ENCODE results near the gene B4GALT6.

B4GALT6 gene

DNA sequence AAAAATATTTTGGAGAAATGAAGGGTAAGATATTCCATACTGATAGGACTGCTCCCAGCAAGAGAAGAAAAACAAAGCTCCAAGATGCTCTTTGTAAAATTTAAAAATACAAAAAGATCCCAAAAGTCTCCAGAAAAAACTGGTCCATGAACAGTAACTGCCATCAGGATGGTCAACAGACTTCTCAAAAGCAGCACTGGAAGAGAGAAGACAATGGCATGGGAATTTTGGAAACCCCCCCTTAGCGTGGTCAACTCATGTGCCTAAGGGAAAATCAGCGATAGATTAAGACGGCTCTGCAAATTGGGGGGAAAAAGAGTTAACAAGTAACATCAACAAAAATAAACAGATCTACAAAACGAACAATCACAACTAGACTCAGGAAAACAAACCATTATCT is 23.6 kb downstream of the B4GALT6 start:
- H3K4me1 ChIP-seq (ENCODE audit: control insufficient read depth, insufficient read depth, low read length, poor library complexity, severe bottlenecking): no peaks in the 10 kb centered on the region
- H3K27ac ChIP-seq (ENCODE audit: low read depth, low read length, severe bottlenecking): no peak overlapping the region
- H3K4me3 ChIP-seq (ENCODE audit: extremely low read depth, insufficient read depth, low read length, poor library complexity, severe bottlenecking): no peak overlapping the region
- H3K9me3 ChIP-seq (ENCODE audit: control insufficient read depth, low read length): no peaks in the 10 kb centered on the region
- peaks cover 7% of the 10 kb centered on the region for H3K36me3 ChIP-seq (ENCODE audit: control insufficient read depth, insufficient read depth, low read length)
- WGBS, 2 experiments (ENCODE audit: insufficient coverage in 2 of 2): 80% methylated on average over 1 of the region's 4 CpGs; no CpG with 5 or more reads in 1 of the 2 experiments

GRCh38 chr18:31659576-31660177 is 24.7 kb downstream of the B4GALT6 start:
- Histone ChIP-seq H3K4me3 (ENCODE audit: extremely low read depth, insufficient read depth, low read length, poor library complexity, severe bottlenecking) (no peak overlapping the region), H3K36me3 (ENCODE audit: control insufficient read depth, insufficient read depth, low read length) (peaks cover 7% of the 10 kb centered on the region), H3K27ac (ENCODE audit: low read depth, low read length, severe bottlenecking) (no peak overlapping the region), H3K9me3 (ENCODE audit: control insufficient read depth, low read length) (no peaks in the 10 kb centered on the region), H3K4me1 (ENCODE audit: control insufficient read depth, insufficient read depth, low read length, poor library complexity, severe bottlenecking) (no peaks in the 10 kb centered on the region)
- no CpG with 5 or more reads among the region's 1 CpG for WGBS, 2 experiments (ENCODE audit: insufficient coverage in 2 of 2)

DNA sequence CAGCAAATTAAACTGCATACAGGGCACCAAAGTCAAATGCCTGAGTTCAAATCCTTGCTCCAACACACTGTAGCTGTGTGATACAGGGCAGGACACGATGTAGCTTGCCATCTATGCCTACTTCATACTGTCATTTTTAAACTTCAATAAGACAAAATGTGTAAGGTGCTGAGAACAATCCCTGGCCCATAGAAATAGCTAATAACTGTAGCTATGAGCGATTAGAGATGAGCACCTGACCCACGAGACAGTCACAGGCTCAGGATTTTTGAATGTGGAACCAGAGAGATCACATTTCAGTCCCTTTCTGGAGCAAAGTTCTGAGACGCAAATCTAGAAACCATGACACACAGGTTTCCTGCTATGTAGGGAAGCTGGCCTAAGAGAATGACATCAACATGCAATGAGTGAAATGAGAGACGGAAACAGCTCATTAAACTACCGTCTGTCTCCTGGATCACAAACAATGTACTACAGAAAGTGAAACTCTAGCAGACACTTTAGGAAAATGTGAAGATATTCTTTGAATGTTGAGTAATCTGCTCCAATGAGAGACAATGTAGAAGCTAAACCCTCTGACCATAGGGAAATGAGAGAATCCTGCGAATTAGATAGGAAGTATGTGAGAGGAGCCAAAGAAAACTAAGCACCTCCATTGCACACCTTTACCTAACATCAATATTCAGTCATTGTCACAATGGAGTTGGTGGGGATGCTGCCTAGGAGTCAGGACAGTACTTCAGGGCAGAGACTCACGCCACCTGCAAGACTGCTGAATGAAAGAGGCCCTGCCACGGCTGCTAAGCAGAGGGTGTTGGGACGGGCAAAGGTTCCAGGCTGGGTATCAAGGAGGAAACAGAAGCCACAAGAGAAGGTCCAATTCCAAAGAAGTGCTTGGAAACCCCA is 25.5 kb downstream of the B4GALT6 start:
- Histone ChIP-seq H3K9me3 (ENCODE audit: control insufficient read depth, low read length) (no peaks in the 10 kb centered on the region), H3K4me3 (ENCODE audit: extremely low read depth, insufficient read depth, low read length, poor library complexity, severe bottlenecking) (no peak overlapping the region), H3K4me1 (ENCODE audit: control insufficient read depth, insufficient read depth, low read length, poor library complexity, severe bottlenecking) (no peaks in the 10 kb centered on the region), H3K27ac (ENCODE audit: low read depth, low read length, severe bottlenecking) (no peak overlapping the region), H3K36me3 (ENCODE audit: control insufficient read depth, insufficient read depth, low read length) (peaks cover 7% of the 10 kb centered on the region)
- 90 to 94% methylated on average over 6 of the region's 10 CpGs for WGBS, 2 experiments (ENCODE audit: insufficient coverage in 2 of 2)

- no peak overlapping the region for H3K27ac ChIP-seq (ENCODE audit: low read depth, low read length, severe bottlenecking)
- H3K9me3 ChIP-seq (ENCODE audit: control insufficient read depth, low read length): no peaks in the 10 kb centered on the region
- no peaks in the 10 kb centered on the region for H3K4me1 ChIP-seq (ENCODE audit: control insufficient read depth, insufficient read depth, low read length, poor library complexity, severe bottlenecking)
- WGBS, 2 experiments (ENCODE audit: insufficient coverage in 2 of 2): 90 to 94% methylated on average over 4 to 6 of the region's 12 CpGs
- no peak overlapping the region for H3K4me3 ChIP-seq (ENCODE audit: extremely low read depth, insufficient read depth, low read length, poor library complexity, severe bottlenecking)
- H3K36me3 ChIP-seq (ENCODE audit: control insufficient read depth, insufficient read depth, low read length): peaks cover 7% of the 10 kb centered on the region
These were observed 26.3 kb downstream of the B4GALT6 start for GRCh38 chr18:31657823-31658669.

- no CpG with 5 or more reads among the region's 2 CpGs for WGBS, 2 experiments (ENCODE audit: insufficient coverage in 2 of 2)
- Histone ChIP-seq H3K27ac (ENCODE audit: low read depth, low read length, severe bottlenecking) (no peak overlapping the region), H3K4me3 (ENCODE audit: extremely low read depth, insufficient read depth, low read length, poor library complexity, severe bottlenecking) (no peak overlapping the region), H3K9me3 (ENCODE audit: control insufficient read depth, low read length) (no peaks in the 10 kb centered on the region), H3K4me1 (ENCODE audit: control insufficient read depth, insufficient read depth, low read length, poor library complexity, severe bottlenecking) (no peaks in the 10 kb centered on the region), H3K36me3 (ENCODE audit: control insufficient read depth, insufficient read depth, low read length) (peaks cover 7% of the 10 kb centered on the region)
These were observed 27.6 kb downstream of the B4GALT6 start for GRCh38 chr18:31656754-31657153.

DNA sequence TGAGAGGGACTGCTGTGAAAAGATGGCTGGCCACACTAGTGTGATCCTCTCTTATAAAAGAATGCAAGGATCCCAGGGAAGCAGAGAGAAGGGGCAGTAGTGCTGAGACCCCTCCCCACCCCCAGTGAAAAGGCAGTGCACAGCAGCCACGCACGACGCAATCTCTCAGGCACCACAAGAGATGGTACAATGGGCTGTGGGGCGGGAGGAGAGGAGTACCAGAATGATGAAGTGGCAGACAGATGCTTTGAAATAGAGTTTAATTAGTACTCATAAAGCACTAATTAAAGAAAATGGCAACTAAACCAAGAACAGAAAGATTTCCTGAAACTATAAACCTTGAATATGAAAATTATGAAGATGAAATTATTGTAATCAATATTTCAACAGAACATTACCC is 29.0 kb downstream of the B4GALT6 start:
- Histone ChIP-seq H3K9me3 (ENCODE audit: control insufficient read depth, low read length) (no peaks in the 10 kb centered on the region), H3K4me3 (ENCODE audit: extremely low read depth, insufficient read depth, low read length, poor library complexity, severe bottlenecking) (no peak overlapping the region), H3K27ac (ENCODE audit: low read depth, low read length, severe bottlenecking) (no peak overlapping the region), H3K36me3 (ENCODE audit: control insufficient read depth, insufficient read depth, low read length) (peaks cover 7% of the 10 kb centered on the region), H3K4me1 (ENCODE audit: control insufficient read depth, insufficient read depth, low read length, poor library complexity, severe bottlenecking) (no peaks in the 10 kb centered on the region)
- 78% methylated on average over 3 of the region's 4 CpGs; no CpG with 5 or more reads in 1 of the 2 experiments for WGBS, 2 experiments (ENCODE audit: insufficient coverage in 2 of 2)

DNA sequence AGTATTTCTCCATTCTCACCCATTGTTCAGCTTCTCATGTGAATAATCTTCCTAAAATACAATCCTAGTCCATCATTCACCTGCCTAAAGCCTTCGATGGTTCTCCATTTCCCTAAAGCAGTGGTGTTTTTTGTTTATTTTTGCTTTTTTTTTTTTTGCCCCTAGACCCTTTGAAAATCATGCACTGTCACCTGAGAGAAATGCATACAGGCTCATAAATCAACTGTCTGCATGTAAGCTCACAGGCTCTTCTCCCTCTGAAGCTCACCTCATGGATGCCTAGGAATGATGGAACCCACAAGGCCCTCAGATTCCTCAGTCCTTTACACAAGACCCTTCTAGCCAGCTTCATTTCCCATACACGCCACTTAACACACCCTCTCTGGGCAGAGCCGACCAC is 31.5 kb downstream of the B4GALT6 start:
- 90 to 96% methylated on average over 2 of the region's 3 CpGs for WGBS, 2 experiments (ENCODE audit: insufficient coverage in 2 of 2)
- no peak overlapping the region for H3K4me3 ChIP-seq (ENCODE audit: extremely low read depth, insufficient read depth, low read length, poor library complexity, severe bottlenecking)
- peaks cover 9% of the 10 kb centered on the region for H3K4me1 ChIP-seq (ENCODE audit: control insufficient read depth, insufficient read depth, low read length, poor library complexity, severe bottlenecking)
- no peaks in the 10 kb centered on the region for H3K9me3 ChIP-seq (ENCODE audit: control insufficient read depth, low read length)
- H3K27ac ChIP-seq (ENCODE audit: low read depth, low read length, severe bottlenecking): no peak overlapping the region
- H3K36me3 ChIP-seq (ENCODE audit: control insufficient read depth, insufficient read depth, low read length): no peaks in the 10 kb centered on the region

DNA sequence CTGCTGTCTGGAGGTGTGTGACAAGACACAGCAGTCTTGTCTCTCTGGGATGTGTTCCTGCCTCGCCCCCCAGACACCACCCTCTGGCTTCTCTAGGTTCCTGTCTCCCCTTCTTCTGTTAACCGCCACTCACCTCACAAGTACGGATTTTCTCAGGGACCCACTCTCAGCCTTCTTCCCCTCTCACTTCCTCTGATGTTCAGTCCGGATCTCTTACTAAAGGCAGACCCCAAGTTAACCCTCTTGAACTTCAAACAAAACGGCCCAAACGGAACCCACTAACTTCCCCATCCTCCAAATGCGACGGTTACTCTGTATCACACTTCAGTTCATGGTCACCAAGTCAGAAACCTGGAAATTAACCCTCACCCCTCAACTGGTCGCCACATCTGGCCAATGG is 32.0 kb downstream of the B4GALT6 start:
- Histone ChIP-seq H3K4me3 (ENCODE audit: extremely low read depth, insufficient read depth, low read length, poor library complexity, severe bottlenecking) (no peak overlapping the region), H3K36me3 (ENCODE audit: control insufficient read depth, insufficient read depth, low read length) (no peaks in the 10 kb centered on the region), H3K27ac (ENCODE audit: low read depth, low read length, severe bottlenecking) (no peak overlapping the region), H3K9me3 (ENCODE audit: control insufficient read depth, low read length) (no peaks in the 10 kb centered on the region), H3K4me1 (ENCODE audit: control insufficient read depth, insufficient read depth, low read length, poor library complexity, severe bottlenecking) (peaks cover 13% of the 10 kb centered on the region)
- WGBS, 2 experiments (ENCODE audit: insufficient coverage in 2 of 2): 91 to 99% methylated on average over 8 to 9 of the region's 9 CpGs

DNA sequence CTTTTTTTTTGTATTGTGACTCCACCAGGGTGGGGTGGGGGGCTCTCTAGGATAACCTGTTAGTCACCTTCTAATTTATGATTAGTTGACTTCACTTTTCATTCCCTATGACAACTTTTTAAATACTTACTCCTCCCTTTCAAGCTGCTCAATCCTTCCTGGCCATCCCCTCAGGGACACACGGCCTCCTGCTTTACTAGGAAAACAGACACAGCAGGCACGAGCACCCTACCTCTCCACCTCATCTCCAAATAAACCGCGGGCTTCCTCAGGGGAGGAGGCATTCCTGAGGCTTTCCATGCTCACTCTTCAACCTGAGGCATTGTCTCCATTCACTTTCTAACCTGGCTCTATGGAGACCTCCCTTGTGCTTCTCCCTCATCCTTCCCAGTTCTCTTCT is 33.0 kb downstream of the B4GALT6 start:
- H3K4me1 ChIP-seq (ENCODE audit: control insufficient read depth, insufficient read depth, low read length, poor library complexity, severe bottlenecking): peaks cover 16% of the 10 kb centered on the region
- no peak overlapping the region for H3K27ac ChIP-seq (ENCODE audit: low read depth, low read length, severe bottlenecking)
- H3K4me3 ChIP-seq (ENCODE audit: extremely low read depth, insufficient read depth, low read length, poor library complexity, severe bottlenecking): no peak overlapping the region
- H3K36me3 ChIP-seq (ENCODE audit: control insufficient read depth, insufficient read depth, low read length): no peaks in the 10 kb centered on the region
- 91 to 94% methylated on average over 2 to 3 of the region's 4 CpGs for WGBS, 2 experiments (ENCODE audit: insufficient coverage in 2 of 2)
- no peaks in the 10 kb centered on the region for H3K9me3 ChIP-seq (ENCODE audit: control insufficient read depth, low read length)

DNA sequence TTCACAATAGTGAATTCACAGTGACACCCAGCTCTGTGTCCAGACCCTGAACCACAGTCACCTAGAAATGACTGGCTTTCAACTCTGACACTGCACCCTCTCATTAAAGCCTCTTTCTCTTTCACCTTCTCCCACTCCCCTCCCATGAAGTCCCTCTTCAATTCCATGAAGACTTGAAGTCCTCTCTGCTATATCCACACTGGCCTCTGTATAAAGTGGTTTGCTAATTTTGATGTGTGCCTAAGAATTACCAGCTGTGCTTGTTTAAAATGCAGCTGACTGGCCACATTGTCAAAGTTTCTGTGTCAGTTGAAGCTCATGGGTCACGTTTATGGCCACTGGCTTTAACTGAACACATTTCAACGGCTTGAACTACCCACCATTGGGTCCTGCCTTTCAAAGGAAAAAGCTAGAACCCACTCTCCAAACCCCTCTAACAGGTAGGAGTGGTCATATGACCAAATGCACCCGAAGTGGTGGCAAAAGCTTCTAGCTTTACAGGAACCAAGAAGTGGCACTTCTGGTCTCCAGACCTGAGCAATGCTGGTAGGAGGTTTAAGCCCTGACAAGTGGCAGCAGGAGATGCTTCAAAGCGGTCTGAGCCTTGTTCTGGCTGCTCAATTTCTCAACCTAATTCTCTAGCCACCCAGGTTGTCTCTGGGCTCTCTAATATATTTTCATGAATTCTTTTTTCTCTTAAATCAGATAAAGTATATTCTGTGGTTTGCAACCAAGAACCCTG is 34.2 kb downstream of the B4GALT6 start:
- peaks cover 16% of the 10 kb centered on the region for H3K4me1 ChIP-seq (ENCODE audit: control insufficient read depth, insufficient read depth, low read length, poor library complexity, severe bottlenecking)
- no peaks in the 10 kb centered on the region for H3K9me3 ChIP-seq (ENCODE audit: control insufficient read depth, low read length)
- WGBS, 2 experiments (ENCODE audit: insufficient coverage in 2 of 2): 0 to 67% methylated on average over 1 to 3 of the region's 4 CpGs
- no peak overlapping the region for H3K4me3 ChIP-seq (ENCODE audit: extremely low read depth, insufficient read depth, low read length, poor library complexity, severe bottlenecking)
- no peaks in the 10 kb centered on the region for H3K36me3 ChIP-seq (ENCODE audit: control insufficient read depth, insufficient read depth, low read length)
- H3K27ac ChIP-seq (ENCODE audit: low read depth, low read length, severe bottlenecking): no peak overlapping the region

All from mesodermal cell (in vitro differentiated cells).